ENCODE data around the gene SCN5A. TPM values are rescaled to one million over a fixed set of nuclear protein-coding genes. Genes with fewer than 3 reads are reported as not detected.

SCN5A gene

GRCh38 chr3:38509732-38510131, 139.8 kb downstream of the SCN5A start:
- no peak overlapping the region for H3K27ac ChIP-seq (ENCODE audit: low read length, poor library complexity, severe bottlenecking)
- H2AFZ ChIP-seq (ENCODE audit: low read depth, low read length): no peak overlapping the region
- no peaks in the 10 kb centered on the region for H3K27me3 ChIP-seq (ENCODE audit: control insufficient read depth in 1 of 2, insufficient read depth in 1 of 2, low read length in 2 of 2)
- 100% methylated on average over 1 of the region's 2 CpGs for WGBS
- H2BK12ac ChIP-seq (ENCODE audit: low read length in 2 of 2): no peak overlapping the region
- no peak overlapping the region for H3K9ac ChIP-seq (ENCODE audit: low read length)
- no peak overlapping the region for H4K8ac ChIP-seq (ENCODE audit: low read length)
- no peak overlapping the region for H2BK15ac ChIP-seq (ENCODE audit: low read depth, poor library complexity, severe bottlenecking)
- no peak overlapping the region for H3K23ac ChIP-seq (ENCODE audit: low read length in 2 of 2)
- peaks cover 0 to 90% of the 10 kb centered on the region in 2 experiments for H3K36me3 ChIP-seq (ENCODE audit: control insufficient read depth in 1 of 2, insufficient read depth in 2 of 2, low read depth in 1 of 2, low read length in 2 of 2)
- no peak overlapping the region for H3K4me2 ChIP-seq (ENCODE audit: low read length, poor library complexity, severe bottlenecking)
- H2BK120ac ChIP-seq (ENCODE audit: low read depth, low read length): no peak overlapping the region
- no peak overlapping the region for H4K91ac ChIP-seq (ENCODE audit: low read length)
- no peak overlapping the region for H3K18ac ChIP-seq (ENCODE audit: low read depth in 1 of 2, low read length in 2 of 2)
- no peak overlapping the region for H3K14ac ChIP-seq (ENCODE audit: low read length in 2 of 2)
- no peak overlapping the region for H2AK5ac ChIP-seq (ENCODE audit: low read length, severe bottlenecking)
- no peaks in the 10 kb centered on the region for H3K4me1 ChIP-seq (ENCODE audit: control insufficient read depth, insufficient read depth, low read depth, low read length)
- no peaks in the 10 kb centered on the region for H3K79me1 ChIP-seq (replicated peaks; ENCODE audit: low read length, poor library complexity, severe bottlenecking)
- DNase-seq: no peak
- no peak overlapping the region for H3K4me3 ChIP-seq (ENCODE audit: insufficient read depth in 1 of 2, low read depth in 1 of 2, low read length in 2 of 2)
- no peak overlapping the region for H2BK5ac ChIP-seq (ENCODE audit: low read depth, low read length, poor library complexity, severe bottlenecking)
- no peak overlapping the region for H3K4ac ChIP-seq (ENCODE audit: low read depth in 1 of 2, low read length in 2 of 2)
- H3K9me3 ChIP-seq (ENCODE audit: control insufficient read depth, low read length): no peaks in the 10 kb centered on the region

GRCh38 chr3:38507120-38507519, 142.4 kb downstream of the SCN5A start:
- Histone ChIP-seq H2AFZ (ENCODE audit: low read depth, low read length) (no peak overlapping the region), H3K4me2 (ENCODE audit: low read length, poor library complexity, severe bottlenecking) (no peak overlapping the region), H3K9me3 (ENCODE audit: control insufficient read depth, low read length) (no peaks in the 10 kb centered on the region), H2BK12ac (ENCODE audit: low read length in 2 of 2) (no peak overlapping the region), H3K14ac (ENCODE audit: low read length in 2 of 2) (no peak overlapping the region), H2BK5ac (ENCODE audit: low read depth, low read length, poor library complexity, severe bottlenecking) (no peak overlapping the region), H3K79me1 (replicated peaks; ENCODE audit: low read length, poor library complexity, severe bottlenecking) (no peaks in the 10 kb centered on the region), H2BK120ac (ENCODE audit: low read depth, low read length) (no peak overlapping the region), H3K27me3 (ENCODE audit: control insufficient read depth in 1 of 2, insufficient read depth in 1 of 2, low read length in 2 of 2) (no peaks in the 10 kb centered on the region), H3K4ac (ENCODE audit: low read depth in 1 of 2, low read length in 2 of 2) (no peak overlapping the region), H3K4me1 (ENCODE audit: control insufficient read depth, insufficient read depth, low read depth, low read length) (no peaks in the 10 kb centered on the region), H3K4me3 (ENCODE audit: insufficient read depth in 1 of 2, low read depth in 1 of 2, low read length in 2 of 2) (no peak overlapping the region), H3K23ac (ENCODE audit: low read length in 2 of 2) (no peak overlapping the region), H2AK5ac (ENCODE audit: low read length, severe bottlenecking) (no peak overlapping the region), H2BK15ac (ENCODE audit: low read depth, poor library complexity, severe bottlenecking) (no peak overlapping the region), H3K36me3 (ENCODE audit: control insufficient read depth in 1 of 2, insufficient read depth in 2 of 2, low read depth in 1 of 2, low read length in 2 of 2) (peaks cover 0 to 89% of the 10 kb centered on the region in 2 experiments), H4K8ac (ENCODE audit: low read length) (no peak overlapping the region), H3K9ac (ENCODE audit: low read length) (no peak overlapping the region), H4K91ac (ENCODE audit: low read length) (no peak overlapping the region), H3K27ac (ENCODE audit: low read length, poor library complexity, severe bottlenecking) (no peak overlapping the region), H3K18ac (ENCODE audit: low read depth in 1 of 2, low read length in 2 of 2) (no peak overlapping the region)
- 98% methylated on average over 2 of the region's 2 CpGs for WGBS
- DNase-seq: no peak

GRCh38 chr3:38500688-38501417, 148.6 kb downstream of the SCN5A start:
- Histone ChIP-seq H4K8ac (ENCODE audit: low read length) (no peak overlapping the region), H4K91ac (ENCODE audit: low read length) (no peak overlapping the region), H2BK120ac (ENCODE audit: low read depth, low read length) (no peak overlapping the region), H2AFZ (ENCODE audit: low read depth, low read length) (no peak overlapping the region), H2BK5ac (ENCODE audit: low read depth, low read length, poor library complexity, severe bottlenecking) (no peak overlapping the region), H2BK15ac (ENCODE audit: low read depth, poor library complexity, severe bottlenecking) (no peak overlapping the region), H3K4me1 (ENCODE audit: control insufficient read depth, insufficient read depth, low read depth, low read length) (no peaks in the 10 kb centered on the region), H3K18ac (ENCODE audit: low read depth in 1 of 2, low read length in 2 of 2) (no peak overlapping the region), H2AK5ac (ENCODE audit: low read length, severe bottlenecking) (no peak overlapping the region), H3K36me3 (ENCODE audit: control insufficient read depth in 1 of 2, insufficient read depth in 2 of 2, low read depth in 1 of 2, low read length in 2 of 2) (peaks cover 0 to 77% of the 10 kb centered on the region in 2 experiments), H3K23ac (ENCODE audit: low read length in 2 of 2) (no peak overlapping the region), H3K27me3 (ENCODE audit: control insufficient read depth in 1 of 2, insufficient read depth in 1 of 2, low read length in 2 of 2) (no peaks in the 10 kb centered on the region), H3K27ac (ENCODE audit: low read length, poor library complexity, severe bottlenecking) (no peak overlapping the region), H3K4ac (ENCODE audit: low read depth in 1 of 2, low read length in 2 of 2) (no peak overlapping the region), H3K14ac (ENCODE audit: low read length in 2 of 2) (no peak overlapping the region), H3K9me3 (ENCODE audit: control insufficient read depth, low read length) (no peaks in the 10 kb centered on the region), H3K4me3 (ENCODE audit: insufficient read depth in 1 of 2, low read depth in 1 of 2, low read length in 2 of 2) (no peak overlapping the region), H3K4me2 (ENCODE audit: low read length, poor library complexity, severe bottlenecking) (no peak overlapping the region), H3K79me1 (replicated peaks; ENCODE audit: low read length, poor library complexity, severe bottlenecking) (peaks cover 13% of the 10 kb centered on the region), H3K9ac (ENCODE audit: low read length) (no peak overlapping the region), H2BK12ac (ENCODE audit: low read length in 2 of 2) (no peak overlapping the region)
- DNase-seq: no peak
- WGBS: no CpG with 5 or more reads among the region's 2 CpGs

Small RNA genes lying within 50 kb of the gene (small RNA-seq; reads per million reads assigned to genes)
- not detected for gene RF00019 (ENCODE audit: low read depth)
